Hematopoietic multipotent progenitor cell treated with erythropoietin and hydrocortisone succinate and interleukin-3 and kit ligand, for 17 days (in vitro differentiated cells): ENCODE measurements around the gene CREBRF.
"Not testable (repeated sequence)": the region's sequence is repeated elsewhere in the genome, so short reads cannot be mapped to it uniquely, and the experiment has no call there.

Experiments
- DNase-seq: peaks from one replicate; pipeline ENCODE4 v3.0.0-alpha.2; 2015; ENCODE audit warnings: low spot score

Gene CREBRF

GRCh38 chr5:173035904-173036707 is 20.0 kb upstream of the CREBRF start:
- DNase-seq, result no peak

- DNase-seq, result no peak
Measured at GRCh38 chr5:173039188-173039587, 17.0 kb upstream of the CREBRF start.

GRCh38 chr5:173039964-173040363 is 16.2 kb upstream of the CREBRF start:
- no peak for DNase-seq

- DNase-seq, result no peak
Measured at GRCh38 chr5:173041881-173042762, 14.0 kb upstream of the CREBRF start.

GRCh38 chr5:173042763-173043107 is 13.4 kb upstream of the CREBRF start:
- no peak for DNase-seq

- no peak for DNase-seq
Measured at GRCh38 chr5:173045474-173045873, 10.7 kb upstream of the CREBRF start.

- DNase-seq, result not testable (repeated sequence)
Measured at GRCh38 chr5:173047096-173047837, 8.9 kb upstream of the CREBRF start.

- DNase-seq, result no peak
Measured at GRCh38 chr5:173047838-173048105, 8.4 kb upstream of the CREBRF start.

GRCh38 chr5:173050791-173051190 is 5.4 kb upstream of the CREBRF start:
- DNase-seq, result no peak

GRCh38 chr5:173051746-173052145 is 4.4 kb upstream of the CREBRF start:
- no peak for DNase-seq

- no peak for DNase-seq
Measured at GRCh38 chr5:173053041-173053440, 3.1 kb upstream of the CREBRF start.

- no peak for DNase-seq
Measured at GRCh38 chr5:173055042-173055721, 970 bp upstream of the CREBRF start.

- no peak for DNase-seq
Measured at GRCh38 chr5:173055722-173055982, 500 bp upstream of the CREBRF start.

- no peak for DNase-seq
Measured at GRCh38 chr5:173056783-173057061, 570 bp downstream of the CREBRF start.

GRCh38 chr5:173057062-173057924 is 1.1 kb downstream of the CREBRF start:
- DNase-seq, result peak; percentile 99

GRCh38 chr5:173062141-173062540 is 6.0 kb downstream of the CREBRF start:
- DNase-seq, result no peak

GRCh38 chr5:173065155-173065554 is 9.0 kb downstream of the CREBRF start:
- no peak for DNase-seq

GRCh38 chr5:173069671-173070070 is 13.5 kb downstream of the CREBRF start:
- no peak for DNase-seq

- no peak for DNase-seq
Measured at GRCh38 chr5:173075137-173075843, 19.1 kb downstream of the CREBRF start.

- DNase-seq, result no peak
Measured at GRCh38 chr5:173075970-173076369, 19.8 kb downstream of the CREBRF start.

- DNase-seq, result not testable (repeated sequence)
Measured at GRCh38 chr5:173076471-173076870, 20.3 kb downstream of the CREBRF start.
